Measurements from ENCODE around the gene STAM. TPM values are rescaled to one million over a fixed set of nuclear protein-coding genes. Genes with fewer than 3 reads are reported as not detected.
"Not testable (repeated sequence)": the region's sequence is repeated elsewhere in the genome, so short reads cannot be mapped to it uniquely, and the experiment has no call there.

The STAM gene
- total and polyA plus RNA-seq, 9 donors: 10.7 to 24.7 (median 20.3) TPM

GRCh38 chr10:17712053-17712452, 68.1 kb downstream of the STAM start:
- no peaks in the 10 kb centered on the region for H3K36me3 ChIP-seq
- intact Hi-C loops (cut with DNase I): no loop called here

GRCh38 chr10:17712717-17713471, 68.9 kb downstream of the STAM start:
- intact Hi-C loops (cut with DNase I): no loop called here
- Histone ChIP-seq H3K9me3 (no peaks in the 10 kb centered on the region), H3K4me1 (ENCODE audit: insufficient read depth) (no peaks in the 10 kb centered on the region), H3K27ac (no peak overlapping the region), H3K27me3 (no peaks in the 10 kb centered on the region), H3K4me3 (no peak overlapping the region), H3K36me3 (no peaks in the 10 kb centered on the region)
- WGBS, 3 donors: 69 to 79% (median 77%) methylated on average over 18 of the region's 18 CpGs
- TF ChIP-seq CTCF (IDR thresholded peaks at IDR 0.05) (no peak), EP300 (IDR thresholded peaks at IDR 0.05) (no peak)
- DNase-seq: no peak

More at GRCh38 chr10:17712053-17712452, 68.1 kb downstream of the STAM start:
- WGBS, 3 donors: 95 to 97% (median 95%) methylated on average over 5 of the region's 5 CpGs
- Histone ChIP-seq H3K9me3 (no peaks in the 10 kb centered on the region), H3K4me3 (no peak overlapping the region), H3K27me3 (no peaks in the 10 kb centered on the region), H3K4me1 (ENCODE audit: insufficient read depth) (no peaks in the 10 kb centered on the region), H3K27ac (no peak overlapping the region)
- no peak for DNase-seq
- TF ChIP-seq EP300 (IDR thresholded peaks at IDR 0.05) (no peak), POLR2A (IDR thresholded peaks at IDR 0.05) (no peak), CTCF (IDR thresholded peaks at IDR 0.05) (no peak)

- no peaks in the 10 kb centered on the region for H3K9me3 ChIP-seq
- intact Hi-C loops (cut with DNase I): no loop called here
- TF ChIP-seq CTCF (IDR thresholded peaks at IDR 0.05) (no peak), POLR2A (IDR thresholded peaks at IDR 0.05) (no peak), EP300 (IDR thresholded peaks at IDR 0.05) (no peak)
- whole genome bisulfite sequencing, 3 donors: 92 to 94% (median 93%) methylated on average over 10 of the region's 10 CpGs
- no peaks in the 10 kb centered on the region for H3K27me3 ChIP-seq
- H3K4me3 ChIP-seq: no peak overlapping the region
- no peak for DNase-seq
- H3K36me3 ChIP-seq: no peaks in the 10 kb centered on the region
- no peak overlapping the region for H3K27ac ChIP-seq
- H3K4me1 ChIP-seq (ENCODE audit: insufficient read depth): no peaks in the 10 kb centered on the region
Measured at GRCh38 chr10:17713758-17714157, 69.8 kb downstream of the STAM start.

GRCh38 chr10:17716161-17716560, 72.2 kb downstream of the STAM start:
- no peak overlapping the region for H3K27ac ChIP-seq
- no peaks in the 10 kb centered on the region for H3K36me3 ChIP-seq
- H3K4me1 ChIP-seq (ENCODE audit: insufficient read depth): no peaks in the 10 kb centered on the region
- no peak for DNase-seq
- TF ChIP-seq CTCF (IDR thresholded peaks at IDR 0.05): no peak
- no peaks in the 10 kb centered on the region for H3K27me3 ChIP-seq
- intact Hi-C loops (cut with DNase I): no loop called here
- 92 to 96% (median 92%) methylated on average over 4 of the region's 4 CpGs for WGBS, 3 donors
- H3K4me3 ChIP-seq: no peak overlapping the region
- no peaks in the 10 kb centered on the region for H3K9me3 ChIP-seq

GRCh38 chr10:17722317-17723014, 78.5 kb downstream of the STAM start:
- H3K27ac ChIP-seq; DNase-seq; H3K27me3 ChIP-seq; H3K4me3 ChIP-seq; H3K4me1 ChIP-seq (ENCODE audit: insufficient read depth); H3K36me3 ChIP-seq; H3K9me3 ChIP-seq; intact Hi-C loops (cut with DNase I): not testable (repeated sequence)
- WGBS, 3 donors: 93 to 98% (median 97%) methylated on average over 24 to 25 of the region's 25 CpGs

Data from ovary (tissue), 9 donors.